GM18519 (cell line): ENCODE data around the gene SFMBT1.
"Not testable (repeated sequence)": the region's sequence is repeated elsewhere in the genome, so short reads cannot be mapped to it uniquely, and the experiment has no call there.

Source experiments
- ATAC-seq: cut with Tn5 transposase; IDR thresholded peaks from one replicate; pipeline ENCODE4 v1.9.1; 2021; ENCODE audit warnings: mild to moderate bottlenecking, moderate library complexity; ENCODE audit not compliant: unreplicated experiment, low FRiP score

SFMBT1 gene

DNA sequence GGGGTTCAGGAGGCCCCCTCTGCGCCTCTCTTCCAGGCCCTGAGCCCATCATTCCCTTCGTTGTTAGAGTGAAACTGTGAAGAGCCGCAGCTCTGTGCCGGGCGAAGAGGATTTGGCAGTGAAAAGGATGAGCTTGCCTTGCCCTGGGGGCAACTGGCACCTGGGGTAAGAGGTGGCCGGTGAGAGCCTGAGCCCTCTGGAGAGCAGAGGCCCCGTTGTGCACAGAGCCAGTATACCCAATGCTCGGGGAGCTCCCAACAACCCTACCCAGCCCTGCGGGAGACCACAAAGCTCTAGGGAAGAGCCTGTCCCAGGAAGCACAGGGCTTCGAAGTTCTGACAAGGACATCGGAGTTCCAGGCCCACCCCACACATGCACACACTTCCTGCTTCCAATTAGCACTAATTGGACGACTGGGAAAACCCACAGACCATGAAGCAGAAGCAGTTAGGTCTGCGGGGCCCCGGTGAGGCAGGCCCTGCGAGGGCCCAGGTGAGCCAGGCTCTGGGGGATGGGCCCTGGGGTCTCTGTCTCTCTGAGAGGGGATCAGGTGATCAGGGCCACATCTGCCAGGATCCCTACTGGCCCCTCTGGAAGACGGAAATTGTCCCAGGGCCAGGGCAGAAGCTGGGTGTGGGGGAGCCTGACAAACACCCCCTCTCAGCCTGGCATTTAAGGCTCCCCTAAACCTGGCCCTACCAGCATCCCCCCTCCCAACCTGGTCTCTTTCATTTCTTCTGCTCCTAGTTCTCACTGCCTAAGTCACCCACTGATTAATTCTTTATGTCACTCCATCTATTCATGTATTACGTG is 27.9 kb upstream of the SFMBT1 start:
- ATAC-seq = no peak

- no peak for ATAC-seq
These were observed 27.0 kb upstream of the SFMBT1 start for GRCh38 chr3:53072653-53073552.

GRCh38 chr3:53071882-53072431 is 26.1 kb upstream of the SFMBT1 start:
- no peak for ATAC-seq

- no peak for ATAC-seq
These were observed 23.7 kb upstream of the SFMBT1 start for GRCh38 chr3:53069422-53070068.

DNA sequence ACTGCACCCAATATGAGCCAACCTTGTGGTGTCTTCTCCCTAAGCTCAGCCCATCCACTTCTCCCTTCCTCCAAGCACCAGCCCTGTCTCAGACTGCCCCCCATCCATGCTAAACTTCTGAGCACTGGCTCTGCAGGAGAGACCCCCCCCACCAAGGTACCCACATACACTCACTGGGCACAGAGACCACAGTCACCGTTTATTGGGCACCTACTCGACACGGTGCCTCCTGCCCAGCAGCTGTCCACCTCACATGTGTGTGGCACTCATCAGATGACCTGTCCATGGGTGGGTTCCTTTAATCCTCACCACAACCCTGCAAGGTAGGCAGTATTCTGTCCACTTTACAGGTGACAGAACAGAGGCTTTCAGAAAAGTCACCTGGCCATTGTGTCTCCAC is 22.3 kb upstream of the SFMBT1 start:
- ATAC-seq = no peak

DNA sequence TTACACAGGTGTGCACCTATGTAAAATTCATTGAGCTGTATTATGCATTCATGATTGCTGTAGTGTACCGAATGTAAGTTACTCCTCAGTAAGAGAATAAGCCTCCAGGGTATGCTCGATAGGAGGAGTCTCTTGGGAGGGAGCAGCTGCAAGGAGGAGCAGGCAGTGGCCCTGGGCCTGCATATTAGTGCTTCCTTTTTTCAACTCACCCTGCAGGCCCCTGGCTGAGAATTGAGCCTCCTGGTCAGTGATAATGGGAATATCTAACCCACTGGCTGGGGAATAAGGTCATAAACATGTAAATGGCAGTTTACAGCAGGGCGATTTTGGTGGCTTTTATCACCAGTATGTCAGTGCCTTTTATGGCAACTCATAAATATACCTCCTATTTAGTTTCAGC is 21.7 kb upstream of the SFMBT1 start:
- no peak for ATAC-seq

DNA sequence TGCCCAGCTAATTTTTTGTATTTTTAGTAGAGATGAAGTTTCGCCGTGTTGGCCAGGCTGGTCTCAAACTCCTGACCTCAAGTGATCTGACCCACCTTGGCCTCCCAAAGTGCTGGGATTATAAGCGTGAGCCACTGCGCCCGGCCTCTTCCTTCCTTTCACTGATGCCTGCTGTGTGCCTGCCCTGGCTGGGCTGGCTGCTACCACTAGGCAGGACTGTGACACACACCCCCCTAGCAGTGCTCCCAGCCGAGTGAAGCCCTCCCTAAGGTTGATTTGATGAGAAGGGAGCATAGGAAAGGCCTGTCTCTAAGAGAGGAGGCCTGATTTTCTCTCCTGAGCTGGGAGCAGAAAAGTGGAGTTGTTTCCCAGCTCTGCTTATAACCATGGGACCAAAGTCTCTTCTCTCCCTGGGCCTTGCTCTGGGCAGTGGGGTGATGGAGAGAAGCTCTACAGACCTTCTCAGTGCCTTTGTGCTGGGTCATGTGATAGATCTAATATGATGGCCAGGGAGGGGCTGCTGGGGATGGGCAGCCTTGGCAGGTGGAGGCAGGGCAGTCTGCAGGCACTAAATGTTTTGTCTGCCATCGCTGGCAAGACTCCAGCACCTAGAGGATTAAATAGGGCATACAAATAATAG is 20.1 kb upstream of the SFMBT1 start:
- no peak for ATAC-seq

GRCh38 chr3:53062905-53063304 is 17.0 kb upstream of the SFMBT1 start:
- ATAC-seq = no peak

- ATAC-seq = no peak
These were observed 10.6 kb upstream of the SFMBT1 start for GRCh38 chr3:53056442-53056841.

DNA sequence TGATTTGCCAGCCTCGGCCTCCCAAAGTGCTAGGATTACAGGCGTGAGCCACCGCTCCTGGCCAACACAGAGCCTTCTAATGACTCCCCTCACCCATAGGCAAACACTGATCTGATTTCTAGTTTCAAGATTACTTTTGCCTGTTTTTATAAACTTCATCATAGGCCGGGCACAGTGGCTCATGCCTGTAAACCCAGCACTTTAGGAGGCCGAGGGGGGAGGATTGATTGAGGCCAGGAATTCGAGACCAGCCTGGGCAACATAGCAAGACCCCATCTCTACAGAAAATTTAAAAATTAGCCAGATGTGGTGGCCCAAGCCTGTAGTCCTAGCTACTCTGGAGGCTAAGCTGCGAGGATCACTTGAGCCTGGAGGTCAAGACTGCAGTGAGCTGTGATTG is 8.4 kb upstream of the SFMBT1 start:
- ATAC-seq = not testable (repeated sequence)

GRCh38 chr3:53051929-53052328 is 6.1 kb upstream of the SFMBT1 start:
- ATAC-seq = no peak

GRCh38 chr3:53049987-53050386 is 4.1 kb upstream of the SFMBT1 start:
- no peak for ATAC-seq

DNA sequence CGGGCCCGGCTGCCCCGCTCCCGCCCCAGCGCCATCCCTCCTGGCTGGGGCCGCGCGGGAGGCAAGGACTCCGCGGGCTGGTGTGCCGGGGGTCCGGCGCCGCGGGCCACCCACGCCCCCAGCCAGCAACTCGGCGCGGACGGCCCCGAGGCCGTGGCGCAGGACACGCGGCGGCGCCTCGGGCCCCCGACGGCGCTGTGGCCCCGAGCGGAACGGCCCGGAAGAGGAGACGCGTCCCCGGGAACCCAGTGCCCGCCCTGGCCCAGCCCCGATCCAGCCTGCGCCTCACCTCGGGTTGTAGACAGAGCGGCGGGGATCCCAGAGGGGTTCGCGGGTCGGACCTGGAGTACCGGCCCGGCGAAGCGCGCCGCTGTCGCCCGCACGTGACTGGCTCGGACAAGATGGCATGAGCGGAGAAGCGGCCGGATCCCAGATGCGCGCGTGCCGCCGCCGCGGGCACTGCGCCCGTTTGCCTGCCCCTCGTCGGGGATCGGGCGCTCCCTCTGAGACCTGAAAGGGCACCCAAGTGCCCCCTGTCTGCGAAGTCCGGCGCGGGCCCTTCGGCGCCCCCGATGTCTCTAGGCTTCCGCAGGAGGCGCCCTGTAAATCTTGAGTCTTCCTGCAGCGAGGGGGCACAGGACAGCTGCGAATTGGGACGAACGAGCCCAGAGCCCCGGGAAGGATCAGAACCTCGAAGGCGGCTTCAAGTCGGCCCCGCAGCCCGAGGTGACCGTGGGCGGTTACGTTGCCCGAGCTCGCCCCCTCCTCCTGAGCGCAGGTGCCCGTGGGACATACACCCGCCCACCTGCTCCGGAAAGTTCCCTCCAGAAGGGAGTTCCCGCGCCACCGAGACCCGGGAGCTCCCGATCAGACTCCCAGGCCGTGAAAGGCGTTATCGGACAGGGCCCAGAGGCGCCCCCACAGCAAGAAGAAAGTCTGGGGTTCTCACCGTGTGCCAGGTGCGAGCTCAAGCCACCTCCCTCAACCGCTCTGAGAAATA is 598 bp upstream of the SFMBT1 start:
- peak; percentile 20 for ATAC-seq

- ATAC-seq = peak; percentile 30
These were observed 959 bp downstream of the SFMBT1 start for GRCh38 chr3:53044711-53045517.

- ATAC-seq = no peak
These were observed 1.5 kb downstream of the SFMBT1 start for GRCh38 chr3:53044371-53044710.

- ATAC-seq = no peak
These were observed 2.1 kb downstream of the SFMBT1 start for GRCh38 chr3:53043738-53044137.

DNA sequence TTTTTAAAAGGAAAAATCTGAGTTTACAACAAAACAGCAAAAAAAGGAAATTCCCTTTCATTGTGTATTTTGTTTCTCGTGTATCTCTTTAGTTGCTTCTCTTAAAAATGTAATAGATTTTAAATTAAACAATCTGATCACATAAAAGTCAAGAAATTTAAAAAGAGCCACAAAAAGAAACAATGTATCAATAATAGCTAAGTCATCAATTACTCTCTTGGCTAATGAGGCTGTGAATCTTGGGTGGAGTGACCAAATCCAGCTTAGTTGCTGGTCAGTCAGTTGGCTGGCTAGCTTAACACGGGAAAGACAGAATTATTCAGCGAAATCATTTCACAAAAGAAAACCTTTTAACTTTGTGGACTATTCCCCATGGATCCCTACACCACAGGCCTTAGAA is 3.2 kb downstream of the SFMBT1 start:
- ATAC-seq = no peak

DNA sequence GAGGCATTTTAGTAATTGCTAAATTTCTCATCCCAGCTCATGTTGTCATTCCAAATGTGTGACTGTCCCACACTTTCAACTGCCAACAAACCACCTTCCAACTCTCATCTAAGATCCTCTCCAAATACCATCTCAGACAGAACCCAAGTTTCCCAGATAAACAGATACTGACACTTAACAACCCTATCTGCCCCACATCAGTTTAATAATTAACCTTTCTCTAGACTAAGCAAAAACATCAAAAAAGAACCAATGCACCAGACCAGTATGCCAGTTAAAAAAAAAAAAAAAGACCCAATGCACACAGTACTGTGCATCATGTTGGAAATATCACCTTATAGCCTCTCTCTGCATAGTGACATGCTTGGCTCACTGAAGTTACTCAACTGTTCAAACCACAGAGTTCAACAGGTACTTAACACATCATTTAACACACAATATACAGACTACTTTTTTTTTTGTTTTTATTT is 5.5 kb downstream of the SFMBT1 start:
- no peak for ATAC-seq
